ENCODE results near the gene PARD6G.

PARD6G gene

DNA sequence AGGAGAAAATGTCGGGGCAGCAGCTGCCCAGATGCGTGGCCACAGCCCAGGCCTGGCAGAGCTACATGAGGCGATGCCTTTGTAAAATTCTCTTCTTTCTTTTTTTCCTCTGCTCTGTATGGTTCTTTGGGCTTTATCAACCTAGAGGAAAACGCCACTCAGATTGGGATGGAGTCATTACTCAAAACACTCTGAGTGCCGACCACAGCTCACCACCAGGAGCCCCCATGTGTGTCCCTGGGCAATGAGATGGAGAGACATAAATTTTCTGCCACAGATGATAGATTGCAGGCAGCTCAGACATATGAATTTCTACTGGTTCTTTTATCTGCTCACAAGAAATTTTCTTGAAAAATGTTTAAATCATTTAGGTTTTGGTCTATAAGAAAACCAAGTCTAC lies 56.0 kb downstream of the PARD6G start:
- DNase-seq (ENCODE audit: low read depth in 3 of 3): no peak

DNA sequence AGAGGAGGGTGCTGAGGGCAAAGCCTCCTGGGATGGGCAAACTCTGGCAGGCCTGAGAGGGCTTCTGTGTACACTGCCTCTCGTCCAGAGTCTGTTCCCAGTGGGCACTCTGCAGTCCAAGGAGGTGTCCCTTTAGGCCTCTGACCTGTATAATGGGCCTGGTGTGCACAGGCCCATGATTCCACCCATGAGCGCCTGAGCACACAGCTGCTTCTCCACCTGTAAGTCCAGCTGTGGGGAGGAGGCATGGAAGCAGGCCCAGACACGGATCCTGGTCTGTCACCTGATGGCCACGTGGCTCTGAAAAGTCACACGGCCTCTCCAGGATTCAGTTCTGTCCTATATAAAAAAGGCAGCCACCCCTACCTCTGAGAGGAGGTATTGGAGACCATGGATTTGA lies 57.0 kb downstream of the PARD6G start:
- no peak for DNase-seq (ENCODE audit: low read depth in 3 of 3)

DNA sequence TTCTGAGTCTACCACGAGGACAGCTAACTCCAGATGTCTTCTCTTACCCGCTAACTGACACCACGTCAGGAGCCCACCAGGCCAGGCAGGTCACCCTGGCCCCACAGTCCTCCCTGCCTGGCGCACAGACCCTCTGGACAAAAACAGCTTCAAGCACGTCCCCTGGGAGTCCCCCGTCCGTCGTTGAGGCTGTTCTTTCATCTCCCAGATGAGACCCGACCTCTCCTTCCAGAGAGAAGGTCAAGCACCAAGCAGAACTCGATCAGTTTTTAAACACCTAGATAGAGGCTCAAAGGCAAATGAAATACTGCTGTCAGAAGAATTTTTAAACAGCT lies 57.8 kb downstream of the PARD6G start:
- DNase-seq (ENCODE audit: low read depth in 3 of 3): no peak

- no peak for DNase-seq (ENCODE audit: low read depth in 3 of 3)
Observed at GRCh38 chr18:80188643-80189530, 58.4 kb downstream of the PARD6G start.

DNA sequence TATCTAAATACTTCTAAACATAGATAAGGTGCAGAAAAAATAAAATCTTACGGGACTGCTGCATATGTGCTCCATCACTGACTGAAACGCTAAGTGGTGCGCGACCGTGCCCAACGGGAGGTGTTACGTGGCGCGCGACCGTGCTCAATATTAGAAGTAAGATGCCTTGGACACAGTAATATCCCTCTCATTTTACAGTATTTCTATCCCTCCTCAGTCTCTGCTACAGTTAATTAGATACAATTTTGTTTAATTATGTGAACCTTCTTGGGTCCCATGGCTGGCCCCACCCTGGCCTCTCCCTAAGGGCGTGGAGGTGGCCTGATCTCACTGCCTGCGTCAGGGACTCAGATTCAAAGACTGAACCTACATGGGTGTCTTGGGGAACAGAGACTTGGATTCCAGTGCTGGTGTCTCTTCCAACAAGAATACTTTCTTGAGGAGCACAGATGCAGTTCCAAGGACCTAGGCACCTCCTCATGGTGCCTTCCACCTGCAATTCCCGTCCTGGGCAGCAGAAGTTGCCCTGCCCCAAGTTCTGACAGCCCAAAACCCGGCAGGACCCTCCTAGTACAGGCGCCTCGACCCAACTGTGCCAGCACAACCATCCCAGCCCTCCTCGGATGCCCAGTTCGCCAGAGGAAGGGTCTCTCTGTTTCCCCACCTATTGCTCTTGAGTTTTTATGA lies 59.2 kb downstream of the PARD6G start:
- DNase-seq (ENCODE audit: low read depth in 3 of 3): no peak

GRCh38 chr18:80185545-80185944 lies 61.8 kb downstream of the PARD6G start:
- no peak for DNase-seq (ENCODE audit: low read depth in 3 of 3)

- DNase-seq (ENCODE audit: low read depth in 3 of 3): no peak
Observed at GRCh38 chr18:80184243-80184772, 63.0 kb downstream of the PARD6G start.

DNA sequence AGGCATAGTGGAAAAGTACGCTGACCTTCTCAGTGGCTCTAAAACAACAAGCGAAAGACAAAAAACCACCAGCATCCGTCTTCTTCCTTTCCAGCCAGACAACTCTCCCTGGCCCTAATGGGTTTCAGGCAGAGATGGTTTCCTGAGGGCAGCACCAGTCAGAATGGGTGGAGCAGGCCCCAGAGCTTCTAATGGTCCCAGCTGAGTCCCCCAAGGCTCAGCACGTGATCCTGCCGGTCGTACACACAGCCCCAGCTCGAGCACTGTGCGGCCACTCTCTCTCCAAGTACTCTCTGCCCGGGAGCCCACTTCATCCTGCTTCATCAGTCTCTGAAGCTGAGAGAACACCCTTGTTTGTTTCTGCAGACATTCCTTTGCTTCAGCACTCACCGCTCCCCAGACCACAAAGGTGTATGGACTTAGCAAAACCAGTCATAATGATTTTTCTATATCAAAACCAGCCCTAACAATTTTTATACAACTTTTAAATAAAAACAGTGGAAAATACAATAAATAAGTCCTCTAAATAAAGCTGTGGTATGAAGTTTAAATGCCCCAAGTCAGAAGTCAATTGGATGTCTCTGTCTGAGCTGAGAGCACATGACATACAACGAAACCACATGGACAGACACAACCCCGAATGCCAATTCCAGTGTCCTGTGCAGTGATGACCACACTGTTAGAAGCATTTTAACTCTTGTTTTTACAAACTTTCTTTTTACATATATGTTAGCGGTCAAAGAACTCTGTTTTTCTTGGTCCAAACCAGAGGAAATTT lies 63.9 kb downstream of the PARD6G start:
- no peak for DNase-seq (ENCODE audit: low read depth in 3 of 3)

- DNase-seq (ENCODE audit: low read depth in 3 of 3): no peak
Observed at GRCh38 chr18:80182855-80183254, 64.5 kb downstream of the PARD6G start.

- DNase-seq (ENCODE audit: low read depth in 3 of 3): no peak
Observed at GRCh38 chr18:80181642-80182461, 65.5 kb downstream of the PARD6G start.

GRCh38 chr18:80180778-80181564 lies 66.3 kb downstream of the PARD6G start:
- DNase-seq (ENCODE audit: low read depth in 3 of 3): no peak

DNA sequence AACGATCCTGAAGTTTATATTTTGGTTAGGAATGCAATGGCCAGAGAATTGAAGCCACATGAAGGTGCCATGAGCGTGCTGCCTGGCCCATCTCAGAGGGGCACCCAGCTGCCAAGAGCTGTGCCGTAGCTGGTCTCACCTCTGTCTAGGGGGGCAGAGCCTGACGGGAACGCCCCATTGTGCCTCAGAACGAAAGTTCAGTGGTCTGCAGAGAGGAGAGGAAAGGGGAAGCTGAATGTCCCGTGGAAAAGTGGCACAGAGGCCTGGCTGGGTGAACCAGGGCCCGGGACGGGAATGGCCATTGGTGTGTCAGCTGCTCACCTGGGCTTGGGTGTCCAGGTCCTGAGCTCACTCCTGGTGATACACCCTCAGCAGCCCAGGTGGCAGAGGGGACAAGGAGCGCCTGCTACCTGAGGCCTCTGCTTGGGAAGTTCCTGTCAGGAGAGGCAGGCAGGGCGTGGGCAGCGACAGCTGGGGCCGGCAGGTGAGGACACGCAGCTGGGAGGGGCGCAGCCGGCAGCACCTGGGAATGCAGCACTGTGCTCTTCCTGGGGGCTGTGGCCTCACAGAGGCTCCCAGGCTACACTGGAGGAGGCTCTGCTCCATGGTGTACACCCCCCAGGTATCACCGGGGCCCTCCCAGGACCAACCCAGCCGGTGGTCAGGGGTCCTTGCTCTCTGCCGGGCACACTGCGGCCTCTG lies 67.3 kb downstream of the PARD6G start:
- no peak for DNase-seq (ENCODE audit: low read depth in 3 of 3)

- no peak for DNase-seq (ENCODE audit: low read depth in 3 of 3)
Observed at GRCh38 chr18:80178935-80179818, 68.1 kb downstream of the PARD6G start.

GRCh38 chr18:80177128-80177527 lies 70.2 kb downstream of the PARD6G start:
- no peak for DNase-seq (ENCODE audit: low read depth in 3 of 3)

GRCh38 chr18:80176334-80177073 lies 70.8 kb downstream of the PARD6G start:
- no peak for DNase-seq (ENCODE audit: low read depth in 3 of 3)

- DNase-seq (ENCODE audit: low read depth in 3 of 3): no peak
Observed at GRCh38 chr18:80175451-80176204, 71.7 kb downstream of the PARD6G start.

DNA sequence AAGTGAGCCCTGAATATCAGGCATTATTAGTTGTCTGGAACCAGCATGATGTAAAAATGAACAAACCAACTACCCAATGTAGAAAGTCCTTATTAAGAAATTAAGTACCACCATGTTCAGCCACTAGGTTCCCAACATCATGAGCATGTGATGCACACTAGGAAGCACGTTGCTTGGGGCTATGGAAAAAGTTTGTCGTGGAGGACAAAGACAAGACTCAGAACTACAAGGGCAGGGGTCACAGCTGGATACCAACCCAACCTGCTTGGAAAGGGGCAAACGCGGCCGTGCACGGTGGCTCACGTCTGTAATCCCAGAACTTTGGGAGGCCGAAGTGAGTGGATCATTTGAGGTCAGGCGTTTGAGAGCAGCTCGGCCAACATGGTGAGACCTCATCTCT lies 74.3 kb downstream of the PARD6G start:
- no peak for DNase-seq (ENCODE audit: low read depth in 3 of 3)

Data from stimulated activated CD4-positive, alpha-beta T cell treated with anti-CD3 and anti-CD28 coated beads, TNF-alpha, amount 100 ng/mL, for 24 hours (primary cell).